Smooth muscle cell (in vitro differentiated cells): Measurements from ENCODE around the gene ANKRD11. TPM values are rescaled to one million over a fixed set of nuclear protein-coding genes. Genes with fewer than 3 reads are reported as not detected.

Experiments used
- DNase-seq: peaks from one replicate; lab custom pipeline; 2025; ENCODE audit not compliant: unreplicated experiment; lab: John Stamatoyannopoulos, UW
- H2AFZ ChIP-seq: fragments of 200-600 bp; sonication (generic); 2 replicates; pipeline ENCODE4 v1.6.0; 2016; ENCODE audit warnings: antibody characterized with exemption, low read depth, mild to moderate bottlenecking
- H3F3A ChIP-seq: fragments of 200-600 bp; sonication (generic); 2 replicates; pipeline ENCODE4 v1.6.0; 2017; ENCODE audit warnings: antibody characterized with exemption, low read depth
- H3K27ac ChIP-seq: fragments of 200-600 bp; sonication (generic); 2 replicates; pipeline ENCODE4 v1.5.1; 2016; ENCODE audit warnings: low read depth, mild to moderate bottlenecking
- H3K27me3 ChIP-seq: fragments of 200-600 bp; sonication (generic); 2 replicates; pipeline ENCODE4 v1.6.1; 2016; ENCODE audit warnings: low read depth, mild to moderate bottlenecking
- H3K36me3 ChIP-seq: fragments of 200-600 bp; sonication (generic); 2 replicates; pipeline ENCODE4 v1.5.1; 2016; ENCODE audit warnings: low read depth
- H3K4me1 ChIP-seq: fragments of 200-600 bp; sonication (generic); 2 replicates; pipeline ENCODE4 v1.5.1; 2016; ENCODE audit warnings: low read depth
- H3K4me2 ChIP-seq: fragments of 200-600 bp; sonication (generic); 2 replicates; pipeline ENCODE4 v1.6.0; 2016; ENCODE audit warnings: mild to moderate bottlenecking
- H3K4me3 ChIP-seq: fragments of 200-600 bp; sonication (generic); 2 replicates; pipeline ENCODE4 v1.5.1; 2016; ENCODE audit warnings: mild to moderate bottlenecking
- H3K79me2 ChIP-seq: fragments of 200-600 bp; sonication (generic); 2 replicates; pipeline ENCODE4 v1.6.0; 2016; ENCODE audit warnings: low read depth, mild to moderate bottlenecking
- H3K9ac ChIP-seq: fragments of 200-600 bp; sonication (generic); 2 replicates; pipeline ENCODE4 v1.6.0; 2016; ENCODE audit warnings: low read depth
- H3K9me3 ChIP-seq: fragments of 200-600 bp; sonication (generic); replicated peaks from 2 replicates; pipeline ENCODE4 v1.5.1; 2016; ENCODE audit warnings: low read depth
- H4K20me1 ChIP-seq: fragments of 200-600 bp; sonication (generic); 2 replicates; pipeline ENCODE4 v1.6.0; 2016; ENCODE audit warnings: low read depth
- WGBS: methylation state at CpG from one replicate; pipeline ENCODE4 v1.1.7; 2016; ENCODE audit warnings: low lambda C conversion rate; 5-methylcytosine and 5-hydroxymethylcytosine counted together
- polyA plus RNA-seq: library from polyadenylated mRNA; unstranded; fragments of >200 nt; fragmentation: Nextera tagmentation; extraction: Ambion mirVana; gene quantifications from 2 replicates; pipeline ENCODE4 v1.2.1, GENCODE V29; 2016
- total RNA-seq: library from RNA; depleted of rRNA; stranded (reverse); fragments of >200 nt; gene quantifications from 2 replicates; pipeline ENCODE4 v1.2.3, GENCODE V29; 2014
- TF ChIP-seq, protein P1 (sequence below): fragments of 200-600 bp; sonication (generic); IDR thresholded peaks from 2 replicates; pipeline ENCODE4 v1.5.1; 2017; ENCODE audit warnings: borderline replicate concordance, mild to moderate bottlenecking, antibody characterized with exemption; ENCODE audit not compliant: insufficient read depth, poor library complexity, severe bottlenecking

The ANKRD11 gene
- total and polyA plus RNA-seq, 2 experiments from 2014 or later = 31.5 to 105 TPM

- H3K36me3 ChIP-seq = peaks cover 6% of the 10 kb centered on the region
Observed at GRCh38 chr16:89525146-89525913, 35.0 kb upstream of the ANKRD11 start.

GRCh38 chr16:89523680-89524344, 33.5 kb upstream of the ANKRD11 start:
- Histone ChIP-seq H3K9ac (no peak overlapping the region), H3F3A (no peaks in the 10 kb centered on the region), H2AFZ (no peak overlapping the region), H3K27ac (no peak overlapping the region), H3K4me1 (no peaks in the 10 kb centered on the region), H4K20me1 (peaks cover 50% of the 10 kb centered on the region), H3K4me2 (no peak overlapping the region), H3K27me3 (no peaks in the 10 kb centered on the region), H3K36me3 (no peaks in the 10 kb centered on the region), H3K9me3 (no peaks in the 10 kb centered on the region), H3K79me2 (peaks cover 17% of the 10 kb centered on the region), H3K4me3 (no peak overlapping the region)
- TF ChIP-seq, protein P1, sequence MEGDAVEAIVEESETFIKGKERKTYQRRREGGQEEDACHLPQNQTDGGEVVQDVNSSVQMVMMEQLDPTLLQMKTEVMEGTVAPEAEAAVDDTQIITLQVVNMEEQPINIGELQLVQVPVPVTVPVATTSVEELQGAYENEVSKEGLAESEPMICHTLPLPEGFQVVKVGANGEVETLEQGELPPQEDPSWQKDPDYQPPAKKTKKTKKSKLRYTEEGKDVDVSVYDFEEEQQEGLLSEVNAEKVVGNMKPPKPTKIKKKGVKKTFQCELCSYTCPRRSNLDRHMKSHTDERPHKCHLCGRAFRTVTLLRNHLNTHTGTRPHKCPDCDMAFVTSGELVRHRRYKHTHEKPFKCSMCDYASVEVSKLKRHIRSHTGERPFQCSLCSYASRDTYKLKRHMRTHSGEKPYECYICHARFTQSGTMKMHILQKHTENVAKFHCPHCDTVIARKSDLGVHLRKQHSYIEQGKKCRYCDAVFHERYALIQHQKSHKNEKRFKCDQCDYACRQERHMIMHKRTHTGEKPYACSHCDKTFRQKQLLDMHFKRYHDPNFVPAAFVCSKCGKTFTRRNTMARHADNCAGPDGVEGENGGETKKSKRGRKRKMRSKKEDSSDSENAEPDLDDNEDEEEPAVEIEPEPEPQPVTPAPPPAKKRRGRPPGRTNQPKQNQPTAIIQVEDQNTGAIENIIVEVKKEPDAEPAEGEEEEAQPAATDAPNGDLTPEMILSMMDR = no peak
- 94% methylated on average over 32 of the region's 32 CpGs for WGBS
- DNase-seq = no peak

More at GRCh38 chr16:89525146-89525913, 35.0 kb upstream of the ANKRD11 start:
- Histone ChIP-seq H3K9ac (no peak overlapping the region), H3F3A (no peaks in the 10 kb centered on the region), H3K4me2 (no peak overlapping the region), H2AFZ (no peak overlapping the region), H3K9me3 (no peaks in the 10 kb centered on the region), H3K4me3 (no peak overlapping the region), H3K27ac (no peak overlapping the region), H4K20me1 (peaks cover 36% of the 10 kb centered on the region), H3K4me1 (no peaks in the 10 kb centered on the region), H3K79me2 (peaks cover 12% of the 10 kb centered on the region), H3K27me3 (no peaks in the 10 kb centered on the region)
- 89% methylated on average over 20 of the region's 20 CpGs for WGBS
- no peak for DNase-seq
- TF ChIP-seq, protein P1 = no peak

- WGBS = 96% methylated on average over 31 of the region's 31 CpGs
- no peak for DNase-seq
- no peak overlapping the region for H3K4me2 ChIP-seq
- no peak overlapping the region for H3K27ac ChIP-seq
- no peaks in the 10 kb centered on the region for H3K27me3 ChIP-seq
- no peaks in the 10 kb centered on the region for H3K4me1 ChIP-seq
- H2AFZ ChIP-seq = no peak overlapping the region
- TF ChIP-seq, protein P1 = no peak
- H3K9me3 ChIP-seq = no peaks in the 10 kb centered on the region
- no peaks in the 10 kb centered on the region for H3K36me3 ChIP-seq
- no peak overlapping the region for H3K9ac ChIP-seq
- peaks cover 29% of the 10 kb centered on the region for H3K79me2 ChIP-seq
- H4K20me1 ChIP-seq = peaks cover 53% of the 10 kb centered on the region
- H3F3A ChIP-seq = no peaks in the 10 kb centered on the region
- H3K4me3 ChIP-seq = no peak overlapping the region
Observed at GRCh38 chr16:89522287-89522686, 31.9 kb upstream of the ANKRD11 start.
